ENCODE measurements around the gene CALML4. TPM values are rescaled to one million over a fixed set of nuclear protein-coding genes. Genes with fewer than 3 reads are reported as not detected.
A peak's percentile ranks its signal among the peaks of the same experiment; 100 is the strongest.

CALML4 gene
- total and polyA plus RNA-seq, 8 donors, result 1.5 to 31.4 (median 5.6) TPM

DNA sequence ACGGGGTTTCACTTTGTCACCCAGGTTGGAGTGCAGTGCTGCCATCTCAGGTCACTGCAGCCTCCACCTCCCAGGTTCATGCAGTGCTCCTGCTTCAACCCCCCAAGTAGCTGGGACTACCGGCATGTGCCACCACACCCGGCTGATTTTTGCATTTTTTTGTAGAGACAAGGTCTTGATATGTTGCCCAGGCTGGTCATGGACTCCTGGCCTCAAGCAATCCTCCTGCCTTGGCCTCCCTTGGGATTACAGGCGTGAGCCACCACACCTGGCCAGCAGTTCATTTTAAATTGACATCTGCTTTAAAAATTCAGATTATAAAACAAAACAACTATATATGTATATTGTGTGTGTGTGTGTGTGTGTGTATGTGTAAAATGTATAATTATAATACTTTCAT is 38.3 kb downstream of the CALML4 start:
- TF ChIP-seq CTCF (IDR thresholded peaks at IDR 0.05), result no peak
- no peak for DNase-seq
- intact Hi-C loops (cut with DNase I), result no loop called here
- H3K9me3 ChIP-seq, result no peaks in the 10 kb centered on the region
- no peak for ATAC-seq
- no peak overlapping the region for H3K4me3 ChIP-seq
- H3K36me3 ChIP-seq, result peaks cover 0 to 12% (median 0%) of the 10 kb centered on the region in 3 donors
- H3K4me1 ChIP-seq, result no peaks in the 10 kb centered on the region
- no peaks in the 10 kb centered on the region for H3K27me3 ChIP-seq
- FAIRE-seq, result no peak
- WGBS, 2 donors, result 85% methylated on average over 4 of the region's 4 CpGs
- H3K27ac ChIP-seq, result no peak overlapping the region

DNA sequence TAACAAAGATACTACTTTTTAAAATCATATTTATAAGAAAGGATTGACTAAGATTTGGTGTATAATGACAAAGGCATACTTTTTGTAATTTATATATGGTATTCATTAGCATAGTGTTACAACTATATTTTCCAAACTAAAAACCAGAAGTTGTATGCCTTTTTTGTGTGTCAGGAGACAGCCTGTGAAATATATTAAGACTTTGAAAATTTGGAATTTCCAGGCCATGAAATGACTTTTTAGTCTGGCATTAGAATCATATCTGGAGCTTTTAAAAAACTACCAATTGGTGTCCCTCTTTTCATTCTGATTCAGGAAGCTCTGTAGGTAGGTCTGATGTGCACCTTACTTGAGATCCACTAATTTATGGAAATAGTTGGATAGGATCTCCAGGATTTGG is 41.9 kb downstream of the CALML4 start:
- TF ChIP-seq CTCF (IDR thresholded peaks at IDR 0.05), result no peak
- no peak for FAIRE-seq
- intact Hi-C loops (cut with DNase I), result no loop called here
- no peaks in the 10 kb centered on the region for H3K4me1 ChIP-seq
- H3K36me3 ChIP-seq, result peaks cover 0 to 25% (median 4%) of the 10 kb centered on the region in 3 donors
- no peak overlapping the region for H3K27ac ChIP-seq
- ATAC-seq, result no peak
- H3K27me3 ChIP-seq, result no peaks in the 10 kb centered on the region
- DNase-seq, result no peak
- H3K4me3 ChIP-seq, result no peak overlapping the region
- H3K9me3 ChIP-seq, result no peaks in the 10 kb centered on the region

DNA sequence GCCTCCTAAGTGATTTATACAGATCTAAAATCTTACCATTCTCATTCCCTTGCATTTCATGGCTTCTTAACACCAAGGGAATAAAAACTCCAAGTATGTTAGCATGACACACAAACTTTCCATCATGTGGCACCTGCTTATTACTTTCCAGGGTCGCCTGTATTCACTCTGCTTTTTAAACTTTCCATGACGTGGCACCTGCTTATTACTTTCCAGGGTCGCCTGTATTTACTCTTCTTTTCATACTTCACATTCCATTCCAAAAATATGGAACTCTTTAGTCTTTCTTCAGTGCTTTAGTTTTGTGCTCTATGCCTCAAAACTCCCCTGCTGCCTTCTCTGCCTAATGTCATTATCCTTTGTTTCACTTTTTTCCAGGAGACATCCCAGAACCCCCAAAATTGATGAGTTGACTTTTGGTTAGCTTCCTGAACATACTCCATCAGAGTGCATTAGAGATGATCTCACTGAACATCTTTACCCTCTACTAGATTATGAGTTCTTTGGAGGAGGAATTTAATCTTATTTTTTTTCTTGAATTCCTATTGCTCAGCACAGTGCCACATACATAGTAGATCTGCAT is 47.0 kb downstream of the CALML4 start:
- no peaks in the 10 kb centered on the region for H3K9me3 ChIP-seq
- H3K36me3 ChIP-seq, result peaks cover 0 to 24% (median 4%) of the 10 kb centered on the region in 3 donors
- 18 to 25% methylated on average over 3 of the region's 3 CpGs for WGBS, 2 donors
- TF ChIP-seq CTCF (IDR thresholded peaks at IDR 0.05), result no peak
- H3K27ac ChIP-seq, result no peak overlapping the region
- H3K27me3 ChIP-seq, result no peaks in the 10 kb centered on the region
- peak; percentile 9 to 59 (median 24) for ATAC-seq
- intact Hi-C loops (cut with DNase I), result loop anchor here in 2 of 3 donors (5.0 to 10.0 kb wide), 2 partner anchors 293 to 296 kb away; no protein-coding TSS in a partner anchor
- H3K4me3 ChIP-seq, result no peak overlapping the region
- no peak for DNase-seq
- H3K4me1 ChIP-seq, result peaks cover 0 to 4% (median 0%) of the 10 kb centered on the region in 3 donors
- FAIRE-seq, result no peak

- no peak for DNase-seq
- Histone ChIP-seq H3K4me3 (no peak overlapping the region), H3K9me3 (no peaks in the 10 kb centered on the region), H3K36me3 (peaks cover 0 to 20% (median 4%) of the 10 kb centered on the region in 3 donors), H3K27ac (no peak overlapping the region), H3K4me1 (peaks cover 0 to 4% (median 0%) of the 10 kb centered on the region in 3 donors), H3K27me3 (no peaks in the 10 kb centered on the region)
- intact Hi-C loops (cut with DNase I), result loop anchor here in 2 of 3 donors (5.0 to 10.0 kb wide), 2 partner anchors 292 to 295 kb away; no protein-coding TSS in a partner anchor
- no peak for ATAC-seq
- TF ChIP-seq CTCF (IDR thresholded peaks at IDR 0.05), result no peak
- 0 to 67% methylated on average over 1 of the region's 1 CpG for WGBS, 2 donors
- FAIRE-seq, result no peak
Observed at GRCh38 chr15:68157074-68157473, 48.1 kb downstream of the CALML4 start.

- intact Hi-C loops (cut with DNase I), result loop anchor here (5.0 to 10.0 kb wide), 2 partner anchors 290 to 293 kb away; no protein-coding TSS in a partner anchor
- Histone ChIP-seq H3K27me3 (no peaks in the 10 kb centered on the region), H3K4me1 (peaks cover 0 to 4% (median 0%) of the 10 kb centered on the region in 3 donors), H3K9me3 (no peaks in the 10 kb centered on the region), H3K36me3 (peaks cover 0 to 7% (median 0%) of the 10 kb centered on the region in 3 donors), H3K27ac (no peak overlapping the region), H3K4me3 (no peak overlapping the region)
- peak; percentile 14 to 62 (median 47) for TF ChIP-seq CTCF (IDR thresholded peaks at IDR 0.05)
- WGBS, 2 donors, result 29 to 31% methylated on average over 4 of the region's 4 CpGs
- FAIRE-seq (peak; percentile 84), ATAC-seq (peak in 3 of 4 donors; percentile 85 to 89 (median 88)), DNase-seq (peak in 3 of 6 donors; percentile 28 to 53 (median 41))
Observed at GRCh38 chr15:68154923-68155559, 50.1 kb downstream of the CALML4 start.
